Gastrocnemius medialis (tissue), 4 donors: ENCODE measurements around the gene HES5. TPM values are rescaled to one million over a fixed set of nuclear protein-coding genes. Genes with fewer than 3 reads are reported as not detected.
A peak's percentile ranks its signal among the peaks of the same experiment; 100 is the strongest.

Experiments
- ATAC-seq, 2 donors: fragments of 150-250 bp; one replicate each; pipeline ENCODE4 v1.9.1; 2016
- DNase-seq, 2 donors: peaks; one replicate each; pipeline ENCODE4 v3.0.0-alpha.2; 2019
- H3K27ac ChIP-seq, 4 donors: fragments of 200-600 bp; sonication (generic); 1 replicate in 1 of 4; 2 replicates in 3 of 4; pipeline ENCODE4 v1.5.1; 2016 to 2018; ENCODE audit warnings: mild to moderate bottlenecking in 2 of 4, moderate library complexity in 1 of 4
- H3K27me3 ChIP-seq, 3 donors: fragments of 200-600 bp; sonication (generic) in 2 of 3; 1 replicate in 1 of 3; 2 replicates in 2 of 3; pipeline versions ENCODE4 v1.5.1 to v1.6.0; 2016 to 2019; ENCODE audit warnings: mild to moderate bottlenecking in 1 of 3, moderate library complexity in 1 of 3
- H3K36me3 ChIP-seq, 2 donors: fragments of 200-600 bp; sonication (generic) in 1 of 2; one replicate each; pipeline ENCODE4 v1.5.1; 2017 to 2018
- H3K4me1 ChIP-seq, 2 donors: fragments of 200-600 bp; sonication (generic) in 1 of 2; one replicate each; pipeline ENCODE4 v1.5.1; 2016 to 2017; ENCODE audit warnings: mild to moderate bottlenecking in 2 of 2
- H3K4me3 ChIP-seq, 4 donors: fragments of 200-600 bp; sonication (generic) in 3 of 4; 1 replicate in 1 of 4; 2 replicates in 3 of 4; pipeline ENCODE4 v1.5.1; 2016 to 2019; ENCODE audit warnings: mild to moderate bottlenecking in 2 of 4
- H3K9me3 ChIP-seq, 3 donors: fragments of 200-600 bp; sonication (generic) in 2 of 3; 1 replicate in 1 of 3; 2 replicates in 2 of 3; pipeline ENCODE4 v1.5.1; 2016 to 2019
- POLR2A ChIP-seq, 2 donors: fragments of 450-650 bp; IDR thresholded peaks; one replicate each; pipeline ENCODE4 v1.6.1; 2017; ENCODE audit warnings: antibody characterized with exemption in 2 of 2, mild to moderate bottlenecking in 2 of 2, moderate library complexity in 2 of 2
- in situ Hi-C, 4 donors: fragments of 200-750 bp; cut with MboI; loops; one replicate each; pipeline versions ENCODE4 v1.15.0 to v1.8.0; 2017; ENCODE audit warnings: low sequenced_read_pairs in 4 of 4
- intact Hi-C: fragments of 100-400 bp; cut with DNase I; formaldehyde crosslinking; loops from one replicate; pipeline ENCODE4 v1.15.1; 2023; ENCODE audit warnings: low total_unique reads
- total RNA-seq, 4 donors: library from RNA; depleted of rRNA; stranded (reverse); fragments of >200 nt; gene quantifications; one replicate each; pipeline versions ENCODE4 v1.1.0 to v1.2.3, GENCODE V29; 2016
- TF ChIP-seq, protein P1 (sequence below), 5 experiments: fragments of 450-650 bp in 3 of 5; fragments of 200-600 bp in 2 of 5; sonication (generic) in 2 of 5; IDR thresholded peaks in 4 of 5; conservative IDR thresholded peaks in 1 of 5; 1 replicate in 4 of 5; 2 replicates in 1 of 5; pipeline ENCODE4 v1.5.1; 2016 to 2019; ENCODE audit warnings: antibody characterized with exemption in 5 of 5, mild to moderate bottlenecking in 3 of 5, moderate library complexity in 3 of 5

Gene HES5
- total RNA-seq, 4 donors from 2014 or later, result 0.49 TPM; not detected in 3

DNA sequence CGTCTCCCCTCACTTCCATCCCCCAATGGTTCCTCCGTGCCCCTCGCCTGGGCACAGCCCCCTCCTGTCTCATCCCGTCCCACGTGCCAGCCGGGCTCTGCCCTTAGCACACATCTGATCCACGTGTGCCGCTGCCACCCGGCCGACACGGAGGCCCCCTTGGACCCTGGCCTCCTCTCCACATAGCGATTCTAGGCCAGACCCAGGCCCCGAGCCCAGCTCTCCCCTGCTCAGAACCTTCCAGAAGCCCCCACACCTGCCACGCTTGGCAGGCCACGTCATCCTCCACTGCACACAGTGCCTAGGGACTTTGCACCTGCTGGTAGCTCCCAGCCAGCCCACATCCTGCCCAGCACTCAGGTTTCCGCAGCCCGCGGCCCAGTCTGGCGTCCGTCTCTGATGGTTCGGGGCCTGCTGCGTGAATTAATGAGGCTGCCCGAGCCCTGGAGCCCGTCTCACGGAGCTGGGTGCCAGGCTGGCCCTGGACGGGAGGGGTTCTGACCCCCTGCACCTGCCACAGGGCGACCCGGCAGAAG, 33.9 kb downstream of the HES5 start:
- Histone ChIP-seq H3K4me3 (no peak overlapping the region), H3K4me1 (peaks cover 0 to 19% of the 10 kb centered on the region in 2 donors), H3K9me3 (no peaks in the 10 kb centered on the region), H3K27me3 (peaks cover 31 to 52% (median 33%) of the 10 kb centered on the region in 3 donors), H3K36me3 (no peaks in the 10 kb centered on the region), H3K27ac (no peak overlapping the region)
- intact Hi-C loops (no loop called here), in situ Hi-C loops (no loop called here)
- no peak for TF ChIP-seq POLR2A (IDR thresholded peaks at IDR 0.05)
- TF ChIP-seq, protein P1, sequence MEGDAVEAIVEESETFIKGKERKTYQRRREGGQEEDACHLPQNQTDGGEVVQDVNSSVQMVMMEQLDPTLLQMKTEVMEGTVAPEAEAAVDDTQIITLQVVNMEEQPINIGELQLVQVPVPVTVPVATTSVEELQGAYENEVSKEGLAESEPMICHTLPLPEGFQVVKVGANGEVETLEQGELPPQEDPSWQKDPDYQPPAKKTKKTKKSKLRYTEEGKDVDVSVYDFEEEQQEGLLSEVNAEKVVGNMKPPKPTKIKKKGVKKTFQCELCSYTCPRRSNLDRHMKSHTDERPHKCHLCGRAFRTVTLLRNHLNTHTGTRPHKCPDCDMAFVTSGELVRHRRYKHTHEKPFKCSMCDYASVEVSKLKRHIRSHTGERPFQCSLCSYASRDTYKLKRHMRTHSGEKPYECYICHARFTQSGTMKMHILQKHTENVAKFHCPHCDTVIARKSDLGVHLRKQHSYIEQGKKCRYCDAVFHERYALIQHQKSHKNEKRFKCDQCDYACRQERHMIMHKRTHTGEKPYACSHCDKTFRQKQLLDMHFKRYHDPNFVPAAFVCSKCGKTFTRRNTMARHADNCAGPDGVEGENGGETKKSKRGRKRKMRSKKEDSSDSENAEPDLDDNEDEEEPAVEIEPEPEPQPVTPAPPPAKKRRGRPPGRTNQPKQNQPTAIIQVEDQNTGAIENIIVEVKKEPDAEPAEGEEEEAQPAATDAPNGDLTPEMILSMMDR (IDR thresholded peaks at IDR 0.05 in 4 of 5, conservative IDR thresholded peaks at IDR 0.05 in 1 of 5), result no peak
- ATAC-seq (no peak), DNase-seq (no peak)

DNA sequence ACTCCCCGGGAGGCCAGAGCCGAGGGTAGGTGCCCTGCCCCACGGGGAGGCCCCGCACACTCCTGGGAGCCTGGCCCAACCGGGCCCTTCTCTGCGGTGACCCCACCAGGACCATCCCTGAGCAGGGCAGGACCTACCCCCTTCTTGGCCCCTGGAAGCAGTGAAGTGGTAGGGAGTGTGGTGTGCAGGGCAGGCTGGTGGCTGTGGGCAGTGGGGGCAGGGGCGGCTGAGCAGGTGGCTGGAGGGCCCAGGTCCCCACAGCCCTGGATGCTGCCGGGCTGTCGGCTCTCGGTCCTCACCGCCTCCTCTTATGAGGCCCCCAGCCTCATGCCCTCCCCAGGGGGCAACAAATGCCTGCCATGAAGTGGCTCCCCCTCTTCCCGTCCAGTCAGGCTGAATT, 34.5 kb downstream of the HES5 start:
- ATAC-seq (no peak), DNase-seq (no peak)
- Histone ChIP-seq H3K4me1 (peaks cover 0 to 19% of the 10 kb centered on the region in 2 donors), H3K4me3 (no peak overlapping the region), H3K27ac (no peak overlapping the region), H3K36me3 (no peaks in the 10 kb centered on the region), H3K9me3 (no peaks in the 10 kb centered on the region), H3K27me3 (peaks cover 27 to 48% (median 29%) of the 10 kb centered on the region in 3 donors)
- intact Hi-C loops, result no loop called here
- in situ Hi-C loops, result no loop called here
- TF ChIP-seq, protein P1 (IDR thresholded peaks at IDR 0.05 in 4 of 5, conservative IDR thresholded peaks at IDR 0.05 in 1 of 5), result no peak
- no peak for TF ChIP-seq POLR2A (IDR thresholded peaks at IDR 0.05)

DNA sequence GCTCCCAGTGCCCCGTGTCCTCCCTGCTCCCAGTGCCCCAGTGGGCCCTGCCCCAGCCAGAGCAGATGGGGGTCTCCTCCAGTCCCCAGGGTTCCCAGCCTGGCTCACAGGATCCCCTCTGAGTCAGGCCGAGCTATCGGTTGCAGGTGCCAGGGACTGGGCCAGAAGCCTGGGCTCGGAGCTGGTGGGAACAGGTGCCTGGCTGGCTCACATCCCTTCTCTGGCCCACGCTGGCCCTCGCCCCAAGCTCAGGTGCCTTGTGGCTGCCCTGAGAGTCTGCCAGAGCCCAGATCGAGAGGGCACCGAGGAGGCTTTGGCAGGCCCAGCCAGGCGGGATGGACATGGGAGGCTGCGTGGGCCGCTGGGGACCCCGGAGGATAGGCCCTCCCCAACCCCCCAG, 35.0 kb downstream of the HES5 start:
- H3K4me1 ChIP-seq, result peaks cover 0 to 19% of the 10 kb centered on the region in 2 donors
- DNase-seq (peak in 1 of 2 donors; percentile 72), ATAC-seq (peak; percentile 27 to 71)
- in situ Hi-C loops (no loop called here), intact Hi-C loops (no loop called here)
- no peak overlapping the region for H3K27ac ChIP-seq
- H3K4me3 ChIP-seq, result no peak overlapping the region
- peaks cover 22 to 43% (median 23%) of the 10 kb centered on the region in 3 donors for H3K27me3 ChIP-seq
- H3K36me3 ChIP-seq, result no peaks in the 10 kb centered on the region
- no peaks in the 10 kb centered on the region for H3K9me3 ChIP-seq
- TF ChIP-seq POLR2A (IDR thresholded peaks at IDR 0.05), result no peak
- TF ChIP-seq, protein P1 (IDR thresholded peaks at IDR 0.05 in 4 of 5, conservative IDR thresholded peaks at IDR 0.05 in 1 of 5), result no peak

DNA sequence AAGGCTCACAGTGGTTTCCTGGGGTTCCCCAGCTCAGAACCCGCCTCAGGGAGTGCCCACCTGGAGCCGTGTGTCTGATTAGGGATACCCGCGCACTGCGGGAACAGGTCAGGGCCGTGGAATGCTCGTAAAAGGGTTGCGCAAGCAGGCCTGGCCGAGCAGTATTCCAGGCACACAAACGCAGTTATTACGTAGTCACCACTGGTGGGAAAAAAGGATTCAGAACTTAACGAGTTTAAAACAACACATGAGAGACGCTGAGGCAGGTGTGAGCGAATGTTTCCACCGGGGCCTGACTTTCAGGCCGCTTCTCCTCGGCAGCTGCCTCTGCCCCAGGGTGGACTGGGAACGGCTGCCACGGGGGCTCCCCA, 35.8 kb downstream of the HES5 start:
- H3K4me1 ChIP-seq, result peaks cover 0 to 19% of the 10 kb centered on the region in 2 donors
- intact Hi-C loops (no loop called here), in situ Hi-C loops (no loop called here)
- TF ChIP-seq POLR2A (IDR thresholded peaks at IDR 0.05), result no peak
- no peaks in the 10 kb centered on the region for H3K36me3 ChIP-seq
- DNase-seq, result no peak
- no peak overlapping the region for H3K27ac ChIP-seq
- H3K4me3 ChIP-seq, result no peak overlapping the region
- H3K9me3 ChIP-seq, result no peaks in the 10 kb centered on the region
- peaks cover 16 to 36% (median 18%) of the 10 kb centered on the region in 3 donors for H3K27me3 ChIP-seq
- ATAC-seq, result peak in 1 of 2 donors; percentile 40

DNA sequence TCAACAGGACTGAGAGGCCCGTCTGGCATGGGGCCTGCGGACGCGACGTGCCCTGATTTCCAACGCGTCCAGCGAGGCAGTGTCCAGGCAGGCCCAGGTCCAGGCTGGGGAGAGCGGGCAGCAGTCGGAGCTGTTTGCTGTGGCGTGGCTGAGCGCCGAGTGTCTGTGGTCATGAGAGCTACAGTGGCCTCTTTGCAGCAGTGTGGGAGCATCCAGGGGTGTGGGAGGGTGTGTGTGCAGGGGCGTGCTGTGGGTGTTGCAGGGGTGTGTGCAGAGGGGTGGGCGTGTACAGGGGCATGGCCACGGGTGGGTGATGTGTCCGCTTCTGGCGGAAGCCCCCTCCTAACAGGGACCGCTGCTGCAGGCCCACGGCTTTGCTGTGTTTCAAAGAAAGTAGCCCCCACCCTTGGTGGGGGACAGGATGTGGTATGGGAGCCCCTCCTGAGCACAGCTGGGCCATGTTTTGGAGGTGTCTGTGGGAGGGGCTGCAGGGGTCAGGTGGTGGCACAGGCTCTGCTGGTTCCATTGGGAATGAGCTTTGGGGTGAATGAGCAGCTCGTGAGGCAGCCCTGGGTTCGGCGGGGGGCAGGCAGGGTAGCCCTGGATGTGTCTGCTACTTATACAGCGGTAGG, 36.3 kb downstream of the HES5 start:
- Histone ChIP-seq H3K27me3 (peaks cover 11 to 31% (median 18%) of the 10 kb centered on the region in 3 donors), H3K9me3 (no peaks in the 10 kb centered on the region), H3K36me3 (no peaks in the 10 kb centered on the region), H3K4me1 (peaks cover 0 to 19% of the 10 kb centered on the region in 2 donors), H3K4me3 (no peak overlapping the region), H3K27ac (no peak overlapping the region)
- in situ Hi-C loops, result no loop called here
- DNase-seq (no peak), ATAC-seq (no peak)
- intact Hi-C loops, result no loop called here
- no peak for TF ChIP-seq POLR2A (IDR thresholded peaks at IDR 0.05)
